CD4-positive, alpha-beta T cell (primary cell): ENCODE data around the gene CALML5. TPM values are rescaled to one million over a fixed set of nuclear protein-coding genes. Genes with fewer than 3 reads are reported as not detected.

Source experiments
- ATAC-seq: fragments of 200-7000 bp; cut with Tn5 transposase; one replicate; pipeline ENCODE4 v1.10.0; 2022; ENCODE audit warnings: mild to moderate bottlenecking; ENCODE audit not compliant: poor library complexity
- CTCF ChIA-PET: fragments of 350-600 bp; sonication (Branson Sonifier 250); formaldehyde crosslinking; loops from one replicate; lab custom pipeline; 2021; ENCODE audit warnings: antibody characterized with exemption, inconsistent platforms; lab: Charles Lee
- POLR2A ChIA-PET: fragments of 350-600 bp; sonication (Branson Sonifier 250); formaldehyde crosslinking; loops from one replicate; lab custom pipeline; 2021; ENCODE audit warnings: antibody characterized with exemption, inconsistent platforms; lab: Charles Lee
- DNase-seq, 14 experiments: peaks; one replicate each; pipeline ENCODE4 v3.0.0-alpha.2; 2013 to 2020; ENCODE audit warnings: mixed read lengths in 2 of 14
- H3K27ac ChIP-seq, 2 donors: one replicate each; pipeline versions ENCODE4 v1.5.1 to v1.7.0; 2013; ENCODE audit warnings: low read length in 2 of 2, low read depth in 1 of 2, mild to moderate bottlenecking in 1 of 2
- H3K27me3 ChIP-seq, 2 experiments: 1 replicate in 1 of 2; 2 replicates in 1 of 2; pipeline versions ENCODE4 v1.6.1 to v1.7.0; 2013; ENCODE audit warnings: low read length in 2 of 2, control low read depth in 1 of 2, mild to moderate bottlenecking in 1 of 2, moderate library complexity in 1 of 2; ENCODE audit not compliant: insufficient read depth in 2 of 2, control insufficient read depth in 1 of 2
- H3K36me3 ChIP-seq: one replicate; pipeline ENCODE4 v1.6.1; 2013; ENCODE audit warnings: low read length, control low read depth; ENCODE audit not compliant: insufficient read depth
- H3K4me1 ChIP-seq: one replicate; pipeline ENCODE4 v1.6.1; 2013; ENCODE audit warnings: low read length, control low read depth; ENCODE audit not compliant: insufficient read depth
- H3K4me3 ChIP-seq: one replicate; pipeline ENCODE4 v1.5.1; 2013; ENCODE audit warnings: mild to moderate bottlenecking, low read length, moderate library complexity
- H3K9me3 ChIP-seq, 2 experiments: 1 replicate in 1 of 2; 2 replicates in 1 of 2; pipeline versions ENCODE4 v1.6.1 to v1.7.0; 2013; ENCODE audit warnings: low read length in 2 of 2, mild to moderate bottlenecking in 2 of 2, control low read depth in 1 of 2, moderate library complexity in 1 of 2; ENCODE audit not compliant: control insufficient read depth in 1 of 2, insufficient read depth in 1 of 2
- H3K27ac Mint-ChIP-seq: one replicate; pipeline ENCODE4 v1.8.0; 2020; ENCODE audit warnings: mixed read lengths
- H3K27me3 Mint-ChIP-seq: one replicate; pipeline ENCODE4 v1.8.0; 2021; ENCODE audit warnings: mixed read lengths
- H3K36me3 Mint-ChIP-seq: one replicate; pipeline ENCODE4 v1.8.0; 2021; ENCODE audit warnings: low read depth, mixed read lengths
- H3K4me1 Mint-ChIP-seq: one replicate; pipeline ENCODE4 v1.8.0; 2021; ENCODE audit warnings: low read depth, mixed read lengths
- H3K4me3 Mint-ChIP-seq: one replicate; pipeline ENCODE4 v1.8.0; 2020; ENCODE audit warnings: mild to moderate bottlenecking, mixed read lengths
- H3K9me3 Mint-ChIP-seq: one replicate; pipeline ENCODE4 v1.8.0; 2020; ENCODE audit warnings: mixed read lengths
- CTCF ChIP-seq: fragments of 200-600 bp; IDR thresholded peaks from one replicate; pipeline ENCODE4 v1.8.0; 2022; ENCODE audit warnings: antibody characterized with exemption, mild to moderate bottlenecking
- intact Hi-C, 2 experiments: fragments of 100-400 bp; cut with DNase I in 1 of 2; cut with micrococcal nuclease in 1 of 2; formaldehyde crosslinking; loops; one replicate each; pipeline versions ENCODE4 v1.15.1 to v1.9.0; 2023 to 2025; cut with DNase I, micrococcal nuclease
- total RNA-seq, 174 experiments: library from RNA in 2 of 174; stranded (reverse) in 2 of 174; gene quantifications; one replicate each; pipeline ENCODE4 v1.2.3 and lab custom pipeline; 2021 to 2026

The CALML5 gene
- total RNA-seq, 2 experiments from 2014 or later = not detected

- intact Hi-C loops = no loop called here
- POLR2A ChIA-PET = no interaction called here
- peaks cover 0 to 17% of the 10 kb centered on the region in 2 experiments for H3K9me3 ChIP-seq
- H3K27me3 Mint-ChIP-seq = no peaks in the 10 kb centered on the region
- no peak overlapping the region for H3K27ac ChIP-seq
- no peak overlapping the region for H3K4me3 Mint-ChIP-seq
- H3K4me1 Mint-ChIP-seq = no peaks in the 10 kb centered on the region
- ATAC-seq (no peak), DNase-seq (no peak)
- CTCF ChIA-PET = no interaction called here
- no peaks in the 10 kb centered on the region for H3K36me3 ChIP-seq
- TF ChIP-seq CTCF = no peak
- no peaks in the 10 kb centered on the region for H3K4me1 ChIP-seq
- no peaks in the 10 kb centered on the region for H3K27me3 ChIP-seq
- H3K27ac Mint-ChIP-seq = no peak overlapping the region
- H3K9me3 Mint-ChIP-seq = no peaks in the 10 kb centered on the region
- H3K36me3 Mint-ChIP-seq = no peaks in the 10 kb centered on the region
- no peak overlapping the region for H3K4me3 ChIP-seq
Observed at GRCh38 chr10:5493691-5494090, 5.7 kb downstream of the CALML5 start.

- H3K9me3 Mint-ChIP-seq = no peaks in the 10 kb centered on the region
- intact Hi-C loops = no loop called here
- ChIA-PET POLR2A (no interaction called here), CTCF (no interaction called here)
- no peaks in the 10 kb centered on the region for H3K27me3 Mint-ChIP-seq
- DNase-seq (no peak), ATAC-seq (no peak)
- H3K4me1 Mint-ChIP-seq = no peaks in the 10 kb centered on the region
- Histone ChIP-seq H3K4me1 (no peaks in the 10 kb centered on the region), H3K36me3 (no peaks in the 10 kb centered on the region), H3K27ac (no peak overlapping the region), H3K9me3 (peaks cover 0 to 17% of the 10 kb centered on the region in 2 experiments), H3K4me3 (no peak overlapping the region), H3K27me3 (no peaks in the 10 kb centered on the region)
- H3K27ac Mint-ChIP-seq = no peak overlapping the region
- H3K4me3 Mint-ChIP-seq = no peak overlapping the region
- H3K36me3 Mint-ChIP-seq = no peaks in the 10 kb centered on the region
- TF ChIP-seq CTCF = no peak
Observed at GRCh38 chr10:5492929-5493576, 6.3 kb downstream of the CALML5 start.

GRCh38 chr10:5492322-5492855 is 7.0 kb downstream of the CALML5 start:
- no peaks in the 10 kb centered on the region for H3K4me1 ChIP-seq
- Mint-ChIP-seq H3K4me1 (no peaks in the 10 kb centered on the region), H3K9me3 (no peaks in the 10 kb centered on the region), H3K4me3 (no peak overlapping the region), H3K36me3 (no peaks in the 10 kb centered on the region), H3K27me3 (no peaks in the 10 kb centered on the region), H3K27ac (no peak overlapping the region)
- H3K4me3 ChIP-seq = no peak overlapping the region
- DNase-seq (no peak), ATAC-seq (no peak)
- no peak overlapping the region for H3K27ac ChIP-seq
- no peaks in the 10 kb centered on the region for H3K36me3 ChIP-seq
- no peaks in the 10 kb centered on the region for H3K27me3 ChIP-seq
- POLR2A ChIA-PET = no interaction called here
- no peak for TF ChIP-seq CTCF
- intact Hi-C loops = no loop called here
- peaks cover 0 to 17% of the 10 kb centered on the region in 2 experiments for H3K9me3 ChIP-seq
- CTCF ChIA-PET = no interaction called here
